ENCODE data around the gene C20orf173.

The C20orf173 gene

DNA sequence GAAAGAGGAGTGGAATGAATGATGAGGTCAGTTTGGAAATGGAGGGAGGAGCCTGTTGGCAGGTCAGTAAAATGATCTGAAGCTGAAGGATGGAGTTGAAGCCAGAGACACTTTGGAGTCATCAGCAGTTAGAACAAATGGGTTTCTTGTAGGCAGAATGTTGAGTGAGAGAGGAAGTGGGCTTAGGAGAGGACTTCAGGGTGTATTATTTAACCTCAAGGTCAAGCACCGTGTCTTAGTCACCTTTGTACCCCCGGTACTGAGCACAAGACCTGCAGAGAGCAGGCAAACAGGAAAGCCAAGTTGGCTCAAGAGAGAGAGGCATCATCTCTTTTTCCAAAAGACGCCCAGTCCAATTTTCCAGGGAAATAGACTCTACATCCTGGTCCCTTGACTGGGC lies 23.3 kb downstream of the C20orf173 start:
- DNase-seq = no peak

GRCh38 chr20:35504751-35505150 lies 24.7 kb downstream of the C20orf173 start:
- DNase-seq = no peak

- DNase-seq = no peak
These were observed 25.5 kb downstream of the C20orf173 start for GRCh38 chr20:35503841-35504561.

- no peak for DNase-seq
These were observed 26.2 kb downstream of the C20orf173 start for GRCh38 chr20:35503281-35503680.

DNA sequence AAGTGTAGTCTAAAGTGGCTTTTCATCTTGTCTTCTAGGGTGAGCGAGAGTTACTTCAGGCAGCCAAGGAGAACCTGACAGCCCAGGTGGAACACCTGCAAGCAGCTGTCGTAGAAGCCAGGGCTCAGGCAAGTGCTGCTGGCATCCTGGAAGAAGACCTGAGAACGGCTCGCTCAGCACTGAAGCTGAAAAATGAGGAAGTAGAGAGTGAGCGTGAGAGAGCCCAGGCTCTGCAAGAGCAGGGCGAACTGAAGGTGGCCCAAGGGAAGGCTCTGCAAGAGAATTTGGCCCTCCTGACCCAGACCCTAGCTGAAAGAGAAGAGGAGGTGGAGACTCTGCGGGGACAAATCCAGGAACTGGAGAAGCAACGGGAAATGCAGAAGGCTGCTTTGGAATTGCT lies 27.1 kb downstream of the C20orf173 start:
- no peak for DNase-seq

- DNase-seq = no peak
These were observed 30.2 kb downstream of the C20orf173 start for GRCh38 chr20:35499271-35499670.

DNA sequence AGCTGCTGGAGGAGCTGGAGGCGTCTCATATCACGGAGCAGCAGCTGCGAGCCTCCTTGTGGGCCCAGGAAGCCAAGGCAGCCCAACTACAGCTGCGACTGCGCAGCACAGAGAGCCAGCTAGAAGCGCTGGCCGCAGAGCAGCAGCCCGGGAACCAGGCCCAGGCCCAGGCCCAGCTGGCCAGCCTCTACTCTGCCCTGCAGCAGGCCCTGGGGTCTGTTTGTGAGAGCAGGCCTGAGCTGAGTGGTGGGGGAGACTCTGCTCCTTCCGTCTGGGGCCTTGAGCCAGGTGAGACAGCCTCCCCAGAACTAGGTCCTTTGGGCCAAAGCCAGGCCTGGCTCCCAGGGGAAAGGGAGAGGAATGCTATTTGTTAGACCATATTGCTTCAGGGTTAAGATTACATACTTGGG lies 31.7 kb downstream of the C20orf173 start:
- DNase-seq = no peak

DNA sequence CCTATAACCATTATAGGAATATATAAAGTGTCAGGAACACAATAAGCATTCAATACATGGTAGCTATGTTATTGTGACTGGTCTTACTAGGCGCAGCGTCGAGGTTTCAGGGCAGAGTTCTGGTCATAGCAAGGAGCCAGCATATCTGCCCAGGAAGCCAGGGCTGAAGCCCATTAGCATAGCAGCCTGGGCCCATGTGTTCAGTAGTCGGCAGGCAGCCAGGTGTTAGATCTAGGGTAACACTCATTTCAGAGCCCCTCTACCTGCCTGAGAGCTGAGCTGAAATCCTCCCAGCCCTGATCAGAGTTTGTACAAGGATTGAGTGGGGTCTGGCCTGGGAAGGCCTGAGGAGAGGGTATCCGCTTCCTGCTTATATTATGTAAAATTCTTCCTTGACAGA lies 32.1 kb downstream of the C20orf173 start:
- DNase-seq = no peak

DNA sequence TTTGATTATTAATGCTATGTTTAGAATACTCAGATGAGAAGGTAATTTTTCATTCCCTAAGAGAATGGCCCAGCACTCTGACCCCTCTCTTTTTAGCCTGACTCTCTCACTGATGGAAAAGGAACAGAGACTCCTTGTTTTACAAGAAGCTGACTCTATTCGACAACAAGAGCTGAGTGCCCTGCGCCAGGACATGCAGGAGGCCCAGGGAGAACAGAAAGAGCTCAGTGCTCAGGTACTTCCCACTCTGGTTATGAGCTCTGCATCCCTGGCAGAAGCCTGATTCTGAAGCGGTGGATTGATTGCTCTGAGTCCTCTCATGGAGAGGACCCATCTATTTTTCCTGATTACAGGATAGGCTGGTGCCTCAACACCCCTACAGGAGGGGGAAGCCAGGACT lies 33.0 kb downstream of the C20orf173 start:
- no peak for DNase-seq

DNA sequence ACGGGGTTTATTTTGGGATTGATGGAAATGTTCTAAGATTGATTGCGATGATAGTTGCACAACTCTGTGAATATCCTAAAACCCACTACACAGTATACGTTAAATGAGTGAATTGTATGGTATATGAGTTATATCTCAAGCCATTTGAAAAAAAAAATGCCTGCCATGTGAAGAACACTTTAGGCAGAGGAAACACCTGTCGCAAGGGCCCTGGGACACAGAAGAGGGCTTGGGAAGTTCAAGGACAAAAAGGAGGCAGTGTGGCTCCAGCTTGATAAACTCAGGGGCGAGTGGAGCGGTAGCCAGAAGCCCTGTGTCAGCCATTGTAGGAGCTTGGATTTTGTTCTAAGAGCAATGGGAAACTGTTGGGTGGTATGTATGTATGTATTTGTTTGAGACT lies 37.1 kb downstream of the C20orf173 start:
- DNase-seq = no peak

- DNase-seq = no peak
These were observed 37.6 kb downstream of the C20orf173 start for GRCh38 chr20:35491823-35492222.

DNA sequence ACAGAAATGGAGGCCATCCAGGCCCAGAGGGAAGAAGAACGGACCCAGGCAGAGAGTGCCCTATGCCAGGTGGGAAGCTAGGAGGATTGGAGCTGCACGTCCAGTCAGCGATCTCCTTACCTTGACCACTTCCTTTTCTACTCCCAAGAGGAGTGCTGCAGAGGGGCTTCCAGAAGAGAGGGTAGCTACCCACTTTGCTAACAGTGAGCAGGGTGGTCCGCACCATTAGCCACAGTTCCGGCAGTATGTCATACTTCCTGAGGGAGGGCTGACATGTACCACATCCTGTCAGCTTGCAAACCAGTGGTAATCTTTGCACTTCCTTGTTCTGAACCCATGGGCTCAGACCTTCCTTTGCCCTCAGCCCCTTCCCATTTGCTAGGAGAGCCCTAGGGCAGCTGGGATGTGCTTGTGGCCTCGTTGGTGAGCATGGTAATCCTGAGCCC lies 38.7 kb downstream of the C20orf173 start:
- peak; percentile 54 for DNase-seq

- DNase-seq = no peak
These were observed 39.7 kb downstream of the C20orf173 start for GRCh38 chr20:35489717-35490116.

GRCh38 chr20:35487479-35487878 lies 42.0 kb downstream of the C20orf173 start:
- DNase-seq = no peak

DNA sequence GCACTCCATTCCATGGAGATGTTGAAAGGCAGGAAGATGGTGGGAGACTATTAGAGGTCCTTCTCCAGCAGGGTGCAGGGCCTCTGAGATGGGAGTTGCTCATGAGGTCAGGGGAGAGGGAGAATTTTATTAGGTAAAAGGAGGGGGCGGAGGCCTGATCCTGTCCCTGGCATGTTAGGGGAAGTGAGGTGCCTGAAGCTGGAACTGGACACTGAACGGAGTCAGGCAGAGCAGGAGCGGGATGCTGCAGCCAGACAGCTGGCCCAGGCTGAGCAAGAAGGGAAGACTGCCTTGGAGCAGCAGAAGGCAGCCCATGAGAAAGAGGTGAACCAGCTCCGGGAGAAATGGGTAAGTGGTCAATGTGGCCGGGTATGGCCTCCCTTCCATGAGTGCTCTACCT lies 49.7 kb downstream of the C20orf173 start:
- DNase-seq = no peak

GRCh38 chr20:35478804-35479472 lies 50.5 kb downstream of the C20orf173 start:
- DNase-seq = no peak
